ENCODE measurements around the gene PXMP2. TPM values are rescaled to one million over a fixed set of nuclear protein-coding genes. Genes with fewer than 3 reads are reported as not detected.
"Not testable (repeated sequence)": the region's sequence is repeated elsewhere in the genome, so short reads cannot be mapped to it uniquely, and the experiment has no call there.

Gene PXMP2
- total RNA-seq, 1 donor from 2014 or later: 24.6 TPM

DNA sequence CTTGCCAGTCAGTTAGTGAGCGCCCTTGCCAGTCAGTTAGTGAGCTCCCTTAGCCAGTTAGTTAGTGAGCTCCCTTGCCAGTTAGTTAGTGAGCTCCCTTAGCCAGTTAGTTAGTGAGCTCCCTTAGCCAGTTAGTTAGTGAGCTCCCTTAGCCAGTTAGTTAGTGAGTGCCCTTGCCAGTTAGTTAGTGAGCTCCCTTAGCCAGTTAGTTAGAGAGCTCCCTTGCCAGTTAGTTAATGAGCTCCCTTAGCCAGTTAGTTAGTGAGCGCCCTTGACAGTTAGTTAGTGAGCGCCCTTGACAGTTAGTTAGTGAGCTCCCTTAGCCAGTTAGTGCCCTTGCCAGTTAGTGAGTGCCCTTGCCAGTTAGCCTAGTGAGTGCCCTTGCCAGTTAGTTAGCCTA lies 7.5 kb downstream of the PXMP2 start:
- H3K27me3 Mint-ChIP-seq; H3K4me3 Mint-ChIP-seq; DNase-seq; H3K4me1 Mint-ChIP-seq; H3K9me3 Mint-ChIP-seq; intact Hi-C loops (cut with micrococcal nuclease); H3K27ac Mint-ChIP-seq: not testable (repeated sequence)
- H3K36me3 Mint-ChIP-seq (ENCODE audit: low read depth): peaks cover 34% of the 10 kb centered on the region

DNA sequence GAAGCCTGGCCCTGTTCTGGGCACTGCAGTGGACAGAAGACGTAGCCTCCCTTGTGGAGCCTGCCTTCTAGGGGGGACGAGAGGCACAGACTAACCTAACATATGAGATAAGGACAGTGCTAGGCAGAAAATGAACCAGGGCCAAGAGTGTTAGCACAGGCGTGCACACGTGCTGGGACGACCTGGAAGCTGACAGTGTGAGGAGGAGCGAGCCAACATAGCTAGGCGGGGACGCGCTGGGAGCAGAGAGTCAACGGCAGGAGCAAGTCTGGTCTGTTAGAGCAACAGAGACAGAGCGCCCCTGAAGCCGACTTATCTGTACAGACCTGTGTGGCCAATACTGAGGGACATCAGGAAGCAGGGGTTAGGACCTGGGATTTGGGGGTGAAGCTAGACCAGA lies 8.0 kb downstream of the PXMP2 start:
- H3K36me3 Mint-ChIP-seq (ENCODE audit: low read depth): peaks cover 38% of the 10 kb centered on the region
- no peak overlapping the region for H3K27ac Mint-ChIP-seq
- intact Hi-C loops (cut with micrococcal nuclease): no loop called here
- H3K27me3 Mint-ChIP-seq: no peaks in the 10 kb centered on the region
- H3K4me1 Mint-ChIP-seq: peaks cover 2% of the 10 kb centered on the region
- DNase-seq: no peak
- no peaks in the 10 kb centered on the region for H3K9me3 Mint-ChIP-seq
- no peak overlapping the region for H3K4me3 Mint-ChIP-seq

DNA sequence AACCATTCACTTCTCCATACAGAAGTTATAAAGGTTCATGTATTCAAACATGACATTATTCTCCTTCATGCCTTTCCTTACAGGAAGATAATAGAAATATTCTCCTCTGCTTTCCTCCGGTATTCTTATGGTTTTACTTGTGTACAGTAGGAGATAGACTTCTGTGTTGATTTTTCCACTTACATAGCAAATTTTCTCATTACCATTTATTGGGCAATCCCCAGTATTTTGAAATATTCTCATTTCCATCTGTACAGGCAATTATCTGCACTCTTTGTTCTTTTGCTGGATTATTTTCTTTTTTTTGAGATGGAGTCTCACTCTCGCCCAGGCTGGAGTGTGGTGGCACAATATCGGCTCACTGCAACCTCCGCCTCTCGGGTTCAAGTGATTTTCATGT lies 11.0 kb downstream of the PXMP2 start:
- no peak overlapping the region for H3K27ac Mint-ChIP-seq
- no peak overlapping the region for H3K4me3 Mint-ChIP-seq
- intact Hi-C loops (cut with micrococcal nuclease): no loop called here
- no peaks in the 10 kb centered on the region for H3K9me3 Mint-ChIP-seq
- DNase-seq: no peak
- peaks cover 43% of the 10 kb centered on the region for H3K36me3 Mint-ChIP-seq (ENCODE audit: low read depth)
- no peaks in the 10 kb centered on the region for H3K27me3 Mint-ChIP-seq
- H3K4me1 Mint-ChIP-seq: peaks cover 3% of the 10 kb centered on the region

DNA sequence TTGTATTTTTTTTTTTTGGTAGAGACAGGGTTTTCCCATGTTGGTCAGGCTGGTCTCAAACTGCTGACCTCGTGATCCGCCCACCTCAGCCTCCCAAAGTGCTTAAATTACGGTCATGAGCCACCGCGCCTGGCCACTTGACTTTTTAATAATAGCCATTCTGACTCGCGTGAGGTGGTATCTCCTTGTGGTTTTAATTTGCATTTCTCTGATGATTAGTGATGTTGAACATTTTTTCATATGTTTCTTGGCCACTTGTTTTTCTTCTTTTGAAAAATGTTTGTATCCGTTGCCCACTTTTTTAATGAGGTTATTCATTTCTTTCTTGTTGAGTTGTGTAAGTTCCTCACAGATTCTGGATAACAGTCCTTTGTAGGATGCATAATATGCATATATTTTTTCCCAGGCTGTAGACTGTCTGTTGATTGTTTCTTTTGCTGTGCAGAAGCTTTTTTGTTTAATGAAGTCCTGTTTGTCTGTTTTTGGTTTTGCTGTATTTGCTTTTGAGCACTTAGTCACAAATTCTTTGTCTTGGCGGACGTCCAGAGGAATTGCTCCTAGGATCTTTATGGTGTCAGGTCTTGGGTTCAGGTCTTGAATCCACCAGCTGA lies 12.9 kb downstream of the PXMP2 start:
- no peak overlapping the region for H3K4me3 Mint-ChIP-seq
- no peak for DNase-seq
- H3K27ac Mint-ChIP-seq: no peak overlapping the region
- H3K9me3 Mint-ChIP-seq: no peaks in the 10 kb centered on the region
- H3K36me3 Mint-ChIP-seq (ENCODE audit: low read depth): peaks cover 54% of the 10 kb centered on the region
- intact Hi-C loops (cut with micrococcal nuclease): no loop called here
- H3K27me3 Mint-ChIP-seq: no peaks in the 10 kb centered on the region
- peaks cover 3% of the 10 kb centered on the region for H3K4me1 Mint-ChIP-seq

DNA sequence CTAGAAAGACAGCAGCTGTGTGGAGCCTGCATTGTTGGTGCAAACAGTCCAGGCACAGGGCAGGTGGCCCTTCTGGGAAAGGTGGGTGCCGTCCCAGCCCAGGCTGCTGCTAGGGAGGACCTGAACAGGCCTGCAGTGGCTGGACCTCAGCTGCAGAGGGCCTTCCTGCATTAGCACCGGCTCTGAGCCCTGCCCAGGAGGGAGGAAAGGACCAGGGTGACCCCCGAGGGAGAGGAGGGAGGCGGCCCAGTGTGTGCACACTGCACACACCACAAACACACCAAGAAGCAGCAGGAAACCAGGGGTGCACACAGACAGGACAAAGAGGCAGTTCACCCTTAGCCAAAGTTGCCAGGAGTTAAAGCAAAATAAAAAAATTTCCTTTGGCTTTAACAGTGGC lies 15.3 kb downstream of the PXMP2 start:
- Mint-ChIP-seq H3K4me1 (peaks cover 3% of the 10 kb centered on the region), H3K9me3 (no peaks in the 10 kb centered on the region), H3K27me3 (no peaks in the 10 kb centered on the region), H3K36me3 (ENCODE audit: low read depth) (peaks cover 51% of the 10 kb centered on the region), H3K27ac (no peak overlapping the region), H3K4me3 (no peak overlapping the region)
- intact Hi-C loops (cut with micrococcal nuclease): no loop called here
- DNase-seq: no peak

DNA sequence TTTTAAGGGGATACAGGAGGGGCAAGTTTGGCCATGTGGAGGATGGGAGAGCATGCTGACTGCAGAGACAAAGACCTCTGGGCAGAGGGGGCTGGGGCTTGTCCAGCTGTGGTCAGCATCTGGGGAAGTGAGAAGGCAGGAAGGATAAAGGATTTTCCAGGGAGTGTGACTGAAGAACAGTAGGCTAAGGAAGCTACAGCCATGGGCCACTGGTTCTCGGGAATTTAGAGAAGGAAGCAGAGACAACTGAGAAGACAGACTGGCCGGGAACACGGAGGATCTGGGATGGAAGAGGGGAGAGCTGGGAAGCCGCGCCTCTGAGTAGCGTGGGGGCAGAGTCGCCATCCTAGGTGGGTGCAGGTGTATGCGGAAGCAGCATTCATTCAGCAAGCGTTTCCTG lies 16.3 kb downstream of the PXMP2 start:
- Mint-ChIP-seq H3K27ac (no peak overlapping the region), H3K4me1 (peaks cover 3% of the 10 kb centered on the region), H3K9me3 (no peaks in the 10 kb centered on the region), H3K27me3 (no peaks in the 10 kb centered on the region), H3K36me3 (ENCODE audit: low read depth) (peaks cover 49% of the 10 kb centered on the region), H3K4me3 (no peak overlapping the region)
- DNase-seq: no peak
- intact Hi-C loops (cut with micrococcal nuclease): no loop called here

DNA sequence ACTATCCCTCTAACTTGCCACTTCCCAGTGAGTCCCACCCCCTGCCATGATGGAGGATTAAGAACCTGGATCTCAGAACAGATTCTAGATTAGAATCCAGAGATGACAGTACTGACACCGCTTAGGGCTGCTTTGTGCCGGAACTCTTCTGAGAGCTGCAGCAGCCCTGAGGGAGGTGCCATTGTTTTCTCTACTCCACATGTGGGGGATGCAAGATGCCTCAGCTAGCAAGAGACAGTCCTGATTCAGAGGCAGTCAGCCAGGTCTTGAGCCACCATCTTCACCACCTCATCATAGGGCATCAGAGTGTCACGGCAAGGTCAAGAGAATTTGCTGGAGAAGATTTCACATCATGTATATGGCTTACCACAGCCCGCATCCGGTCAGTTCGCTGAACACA lies 19.9 kb downstream of the PXMP2 start:
- H3K27me3 Mint-ChIP-seq: no peaks in the 10 kb centered on the region
- H3K36me3 Mint-ChIP-seq (ENCODE audit: low read depth): peaks cover 34% of the 10 kb centered on the region
- DNase-seq: no peak
- intact Hi-C loops (cut with micrococcal nuclease): no loop called here
- peak overlapping the region; percentile 50 for H3K27ac Mint-ChIP-seq
- no peaks in the 10 kb centered on the region for H3K9me3 Mint-ChIP-seq
- H3K4me1 Mint-ChIP-seq: peaks cover 5% of the 10 kb centered on the region
- H3K4me3 Mint-ChIP-seq: no peak overlapping the region

DNA sequence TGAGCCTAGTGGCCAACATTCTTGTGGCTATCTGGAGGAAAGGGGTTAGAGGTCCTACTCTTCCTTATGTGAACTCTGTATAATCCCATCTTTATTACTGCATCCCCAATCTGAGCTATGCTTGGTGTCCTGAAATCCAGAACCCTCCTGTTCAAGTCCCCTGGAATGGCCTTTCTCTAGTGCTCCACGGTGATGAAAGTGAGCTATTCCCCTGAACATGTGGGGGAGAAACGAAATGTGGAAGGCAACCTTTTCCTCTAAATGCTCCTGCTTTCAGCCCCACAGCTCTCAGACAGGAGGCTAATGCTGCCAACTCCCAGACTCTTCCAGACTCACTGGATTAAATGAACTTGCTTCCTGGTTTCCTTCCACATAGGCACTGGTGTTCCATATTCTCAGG lies 20.8 kb downstream of the PXMP2 start:
- Mint-ChIP-seq H3K9me3 (no peaks in the 10 kb centered on the region), H3K36me3 (ENCODE audit: low read depth) (peaks cover 30% of the 10 kb centered on the region), H3K27ac (no peak overlapping the region), H3K4me1 (peaks cover 11% of the 10 kb centered on the region), H3K4me3 (no peak overlapping the region), H3K27me3 (no peaks in the 10 kb centered on the region)
- DNase-seq: no peak
- intact Hi-C loops (cut with micrococcal nuclease): no loop called here

DNA sequence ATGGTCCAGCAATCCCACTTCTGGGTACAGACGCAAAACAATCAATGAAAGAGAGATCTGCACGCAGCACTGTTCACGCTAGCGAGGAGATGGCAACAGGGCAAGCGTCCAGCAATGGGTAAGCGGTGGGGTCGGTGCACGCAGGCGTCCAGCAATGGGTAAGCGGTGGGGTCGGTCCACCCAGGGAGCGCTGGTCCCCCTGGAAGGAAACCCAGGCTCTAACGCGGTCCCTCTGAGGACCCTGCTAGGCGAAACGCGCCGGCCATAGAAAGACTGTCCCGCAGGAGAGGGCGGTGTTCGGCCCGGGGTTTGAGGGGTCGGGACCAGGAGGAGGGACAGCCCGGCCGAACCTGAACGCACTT lies 22.6 kb downstream of the PXMP2 start:
- Mint-ChIP-seq H3K4me3 (peak overlapping the region; percentile 84), H3K4me1 (peaks cover 18% of the 10 kb centered on the region), H3K9me3 (no peaks in the 10 kb centered on the region), H3K27ac (peak overlapping the region; percentile 80), H3K27me3 (no peaks in the 10 kb centered on the region), H3K36me3 (ENCODE audit: low read depth) (peaks cover 25% of the 10 kb centered on the region)
- intact Hi-C loops (cut with micrococcal nuclease): loop anchor here (1.0 to 2.0 kb wide), 3 partner anchors 23 to 118 kb away; partner anchors contain the start of genes ANKLE2, GOLGA3, POLE and PXMP2
- no peak for DNase-seq

DNA sequence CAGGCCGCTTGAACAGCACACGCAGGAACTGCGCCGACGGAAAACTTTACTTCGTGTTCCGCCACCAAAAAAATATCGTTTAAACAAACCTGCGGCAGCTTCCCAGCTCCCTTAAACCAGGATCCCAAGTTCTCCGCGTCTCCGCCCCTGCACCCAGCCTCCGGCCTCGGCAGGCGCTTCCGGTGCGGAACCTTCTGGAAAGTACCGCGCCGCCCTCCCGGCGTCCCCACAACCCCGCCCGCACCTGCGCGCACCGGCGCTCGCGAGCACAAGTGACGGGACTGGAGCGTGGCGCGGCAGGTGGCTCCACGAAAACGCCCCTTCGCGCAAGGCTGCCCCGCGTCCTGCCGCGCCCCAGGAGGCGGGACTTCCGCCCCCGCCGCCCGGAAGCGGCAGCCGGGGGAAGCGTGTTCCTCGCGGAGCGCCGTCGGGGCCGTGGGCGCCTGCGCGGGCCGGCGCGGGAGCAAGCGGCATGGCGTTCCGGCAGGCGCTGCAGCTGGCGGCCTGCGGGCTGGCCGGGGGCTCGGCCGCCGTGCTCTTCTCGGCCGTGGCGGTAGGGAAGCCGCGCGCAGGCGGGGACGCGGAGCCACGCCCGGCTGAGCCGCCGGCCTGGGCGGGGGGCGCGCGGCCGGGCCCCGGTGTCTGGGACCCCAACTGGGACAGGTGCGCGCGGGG lies 23.2 kb downstream of the PXMP2 start, which contains the start of gene PGAM5:
Gene PGAM5 (plus strand): TSS at position 438 of the 675 bp plus-strand sequence. CDS start 35 bp downstream, at position 473.
- H3K36me3 Mint-ChIP-seq (ENCODE audit: low read depth): peaks cover 24% of the 10 kb centered on the region
- H3K4me1 Mint-ChIP-seq: peaks cover 18% of the 10 kb centered on the region
- H3K27me3 Mint-ChIP-seq: no peaks in the 10 kb centered on the region
- H3K27ac Mint-ChIP-seq: peak within 1 kb of the TSS; percentile 80
- DNase-seq: peak; percentile 98
- intact Hi-C loops (cut with micrococcal nuclease): loop anchor here (1.0 to 2.0 kb wide), 3 partner anchors 23 to 118 kb away; partner anchors contain the start of genes ANKLE2, GOLGA3, POLE and PXMP2
- no peaks in the 10 kb centered on the region for H3K9me3 Mint-ChIP-seq
- H3K4me3 Mint-ChIP-seq: peak within 1 kb of the TSS; percentile 86

DNA sequence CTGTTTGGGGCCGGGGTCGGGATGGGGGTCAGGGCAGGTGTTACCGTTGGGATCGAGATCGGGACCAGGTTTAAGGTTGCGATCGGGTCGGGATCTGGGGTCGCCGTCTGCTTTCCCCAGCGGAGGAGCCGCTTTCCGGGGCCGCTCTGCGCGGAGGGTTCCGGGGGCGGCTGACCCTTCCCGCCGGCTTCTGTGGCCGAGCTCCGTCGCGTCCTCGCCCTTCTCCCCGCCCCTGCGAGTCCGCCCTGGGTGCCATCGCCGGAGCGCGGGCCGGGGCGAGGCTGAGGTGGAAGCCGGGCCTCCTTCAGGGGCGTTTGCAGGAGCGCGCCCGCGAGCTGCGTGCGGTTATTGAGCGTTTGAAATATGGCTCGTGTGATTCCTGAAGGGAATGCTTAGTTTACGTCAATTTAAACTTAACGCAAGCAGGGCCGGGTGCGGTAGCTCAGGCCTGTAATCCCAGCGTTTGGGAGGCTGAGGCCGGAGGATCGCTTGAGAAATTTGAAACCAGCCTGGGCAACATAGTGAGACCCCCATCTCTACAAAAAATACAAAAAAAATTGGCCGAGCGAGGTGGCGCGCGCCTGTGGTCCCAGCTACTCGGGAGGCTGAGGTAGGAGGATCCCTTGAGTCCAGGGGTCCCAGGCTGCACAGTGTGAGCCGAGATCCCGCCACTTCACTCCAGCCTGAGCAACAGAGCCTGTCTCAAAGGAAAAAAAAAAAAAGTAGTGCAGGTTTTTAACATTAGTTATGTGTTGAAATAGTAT lies 23.9 kb downstream of the PXMP2 start:
- Mint-ChIP-seq H3K36me3 (ENCODE audit: low read depth) (peaks cover 27% of the 10 kb centered on the region), H3K27ac (peak overlapping the region; percentile 67), H3K27me3 (no peaks in the 10 kb centered on the region), H3K4me1 (peaks cover 18% of the 10 kb centered on the region), H3K9me3 (no peaks in the 10 kb centered on the region), H3K4me3 (peak overlapping the region; percentile 86)
- peak; percentile 79 for DNase-seq
- intact Hi-C loops (cut with micrococcal nuclease): loop anchor here (2.0 kb wide), 1 partner anchor 50 kb away; the partner anchor contains the start of gene ANKLE2

DNA sequence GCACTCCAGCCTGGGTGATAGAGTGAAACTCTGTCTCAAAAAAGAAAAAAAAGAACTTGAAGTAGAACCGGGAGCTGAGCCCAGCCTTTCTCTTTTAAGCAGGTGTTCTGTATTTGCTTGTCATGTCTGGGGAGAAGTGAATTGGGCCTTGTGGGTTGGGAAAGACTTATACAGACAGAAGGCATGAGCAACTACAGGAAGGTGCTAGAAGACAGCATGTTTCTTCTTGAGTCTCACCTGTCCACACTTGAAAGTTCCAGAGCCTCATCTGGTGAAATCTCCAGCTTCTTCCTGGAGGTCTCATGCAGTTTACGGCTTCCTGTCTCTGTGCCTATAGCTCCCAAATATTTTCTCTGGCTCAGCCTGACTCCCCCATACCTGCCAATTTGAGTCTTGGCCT lies 25.7 kb downstream of the PXMP2 start:
- Mint-ChIP-seq H3K4me1 (peaks cover 18% of the 10 kb centered on the region), H3K36me3 (ENCODE audit: low read depth) (peaks cover 32% of the 10 kb centered on the region), H3K27ac (no peak overlapping the region), H3K27me3 (no peaks in the 10 kb centered on the region), H3K4me3 (peak overlapping the region; percentile 32), H3K9me3 (no peaks in the 10 kb centered on the region)
- intact Hi-C loops (cut with micrococcal nuclease): no loop called here
- no peak for DNase-seq

DNA sequence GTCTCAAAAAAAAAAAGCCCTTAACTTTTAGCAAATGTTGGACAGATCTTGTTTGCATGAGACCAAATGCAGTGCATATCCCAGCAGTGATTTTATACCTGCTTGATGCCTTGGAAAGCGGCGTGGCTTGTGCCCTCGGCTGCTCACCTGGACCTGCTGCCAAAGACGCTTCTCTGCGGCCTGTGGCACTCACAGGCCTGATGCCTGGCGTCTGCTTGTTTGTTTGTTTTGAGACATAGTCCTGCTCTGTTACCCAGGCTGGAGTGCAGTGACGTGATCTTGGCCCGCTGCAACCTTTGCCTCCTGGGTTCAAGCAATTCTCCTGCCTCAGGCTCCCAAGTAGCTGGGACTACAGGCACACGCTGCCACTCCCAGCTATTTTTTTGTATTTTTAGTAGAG lies 28.5 kb downstream of the PXMP2 start:
- H3K4me3 Mint-ChIP-seq: no peak overlapping the region
- peaks cover 46% of the 10 kb centered on the region for H3K36me3 Mint-ChIP-seq (ENCODE audit: low read depth)
- peaks cover 15% of the 10 kb centered on the region for H3K4me1 Mint-ChIP-seq
- H3K27me3 Mint-ChIP-seq: no peaks in the 10 kb centered on the region
- DNase-seq: no peak
- no peaks in the 10 kb centered on the region for H3K9me3 Mint-ChIP-seq
- no peak overlapping the region for H3K27ac Mint-ChIP-seq
- intact Hi-C loops (cut with micrococcal nuclease): no loop called here

DNA sequence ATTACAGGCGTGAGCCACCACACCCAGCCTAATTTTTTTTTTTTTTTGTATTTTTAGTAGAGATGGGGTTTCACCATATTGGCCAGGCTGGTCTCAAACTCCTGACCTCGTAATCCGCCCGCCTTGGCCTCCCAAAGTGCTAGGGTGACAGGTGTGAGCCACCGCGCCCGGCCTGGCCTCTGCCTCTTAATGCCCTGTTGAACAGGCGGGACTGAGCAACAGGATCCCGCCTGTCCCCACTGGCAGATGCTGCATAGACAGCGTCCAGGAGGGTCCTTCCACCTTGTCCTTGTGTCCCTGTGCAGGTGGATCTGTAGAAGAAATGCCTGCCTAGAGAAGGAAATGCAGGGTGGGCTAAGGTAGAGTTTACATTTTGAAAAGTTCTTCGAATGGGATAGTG lies 29.0 kb downstream of the PXMP2 start:
- peaks cover 49% of the 10 kb centered on the region for H3K36me3 Mint-ChIP-seq (ENCODE audit: low read depth)

More for the DNA sequence above, 29.0 kb downstream of the PXMP2 start:
- no peaks in the 10 kb centered on the region for H3K9me3 Mint-ChIP-seq
- H3K4me3 Mint-ChIP-seq: no peak overlapping the region
- H3K27ac Mint-ChIP-seq: no peak overlapping the region
- peaks cover 15% of the 10 kb centered on the region for H3K4me1 Mint-ChIP-seq
- DNase-seq: no peak
- intact Hi-C loops (cut with micrococcal nuclease): no loop called here
- no peaks in the 10 kb centered on the region for H3K27me3 Mint-ChIP-seq

Data from activated CD4-positive, alpha-beta T cell treated with anti-CD3 and anti-CD28 coated beads, Interleukin-2, amount 10 ng/mL, durations not matched to agents 24 days and 14 days (primary cell).